ENCODE measurements around the gene HAUS7.
A peak's percentile ranks its signal among the peaks of the same experiment; 100 is the strongest.

HAUS7 gene

DNA sequence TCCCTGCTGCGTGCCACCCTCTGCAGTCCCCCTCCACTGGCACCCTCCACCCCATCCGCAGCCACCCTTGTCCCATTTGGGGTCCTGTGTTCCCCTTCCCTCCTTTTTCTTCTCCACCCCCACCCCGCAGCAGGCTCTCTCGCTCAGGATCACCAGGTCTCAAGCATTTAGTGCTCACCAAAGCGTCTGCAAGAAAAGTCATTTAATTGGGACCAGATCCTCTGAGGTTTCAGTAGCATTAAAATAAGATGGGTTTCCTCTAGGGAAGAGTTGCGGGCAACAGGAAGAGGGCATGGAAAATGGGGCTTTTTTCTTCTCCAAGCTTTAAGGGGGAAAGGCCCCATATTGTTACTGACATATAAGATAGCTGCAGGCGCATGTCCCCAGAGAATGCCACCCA, 4.9 kb upstream of the HAUS7 start:
- Histone ChIP-seq H3K27ac (ENCODE audit: low read length) (no peak overlapping the region), H3K36me3 (ENCODE audit: control insufficient read depth in 1 of 2, insufficient read depth in 2 of 2, low read length in 2 of 2) (no peaks in the 10 kb centered on the region), H3K9me3 (ENCODE audit: control insufficient read depth in 1 of 2, low read length in 2 of 2) (no peaks in the 10 kb centered on the region), H3K4me1 (ENCODE audit: control insufficient read depth in 1 of 2, insufficient read depth in 2 of 2, low read length in 2 of 2) (peaks cover 0 to 7% of the 10 kb centered on the region in 2 donors), H3K4me3 (ENCODE audit: low read depth in 1 of 2, low read length in 2 of 2) (no peak overlapping the region), H3K27me3 (ENCODE audit: low read depth, low read length) (no peaks in the 10 kb centered on the region)

DNA sequence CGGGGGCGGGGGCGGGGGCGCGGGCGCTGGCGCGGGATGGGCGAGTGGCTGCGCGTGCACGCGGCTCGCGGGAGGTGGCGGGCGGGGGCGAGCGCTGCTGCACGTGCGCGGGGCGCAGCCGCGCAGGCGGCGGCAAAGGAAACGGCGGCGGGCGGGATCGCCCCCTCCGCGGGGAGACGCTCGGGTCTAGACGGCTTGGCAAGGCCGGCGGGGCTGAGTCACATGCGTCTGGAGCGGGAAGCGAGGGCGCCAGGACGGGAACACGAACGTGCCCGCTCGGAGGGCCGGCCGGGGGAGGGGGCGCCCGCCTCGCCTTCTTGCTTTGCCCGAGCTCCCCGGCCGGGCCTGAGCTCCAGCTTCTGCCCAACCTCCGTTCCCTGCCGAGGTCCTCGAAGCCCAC, 4.3 kb upstream of the HAUS7 start:
- Histone ChIP-seq H3K4me1 (ENCODE audit: control insufficient read depth in 1 of 2, insufficient read depth in 2 of 2, low read length in 2 of 2) (peaks cover 0 to 9% of the 10 kb centered on the region in 2 donors), H3K9me3 (ENCODE audit: control insufficient read depth in 1 of 2, low read length in 2 of 2) (no peaks in the 10 kb centered on the region), H3K27me3 (ENCODE audit: low read depth, low read length) (no peaks in the 10 kb centered on the region), H3K36me3 (ENCODE audit: control insufficient read depth in 1 of 2, insufficient read depth in 2 of 2, low read length in 2 of 2) (no peaks in the 10 kb centered on the region), H3K27ac (ENCODE audit: low read length) (no peak overlapping the region), H3K4me3 (ENCODE audit: low read depth in 1 of 2, low read length in 2 of 2) (no peak overlapping the region)

DNA sequence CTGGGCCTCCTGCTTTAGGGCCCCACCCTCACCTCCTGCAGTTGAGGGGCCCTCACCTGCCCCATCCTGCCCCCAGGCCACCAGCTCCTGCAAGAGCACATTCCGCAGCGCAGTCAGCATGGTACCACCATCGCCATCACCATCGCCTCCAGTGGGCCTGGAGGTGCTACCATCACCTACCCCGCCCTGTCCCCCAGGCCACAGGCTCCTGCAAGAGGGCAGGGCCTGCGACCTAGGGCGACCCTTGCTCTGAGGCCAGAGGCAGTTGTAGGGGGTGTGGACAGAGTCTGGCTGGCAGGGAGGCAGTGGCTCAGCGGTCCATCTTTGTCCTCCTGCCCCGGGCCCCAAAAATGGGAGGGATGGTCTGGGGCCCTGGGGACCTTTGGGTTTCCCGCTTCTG, 3.9 kb upstream of the HAUS7 start:
- Histone ChIP-seq H3K27ac (ENCODE audit: low read length) (no peak overlapping the region), H3K27me3 (ENCODE audit: low read depth, low read length) (no peaks in the 10 kb centered on the region), H3K4me1 (ENCODE audit: control insufficient read depth in 1 of 2, insufficient read depth in 2 of 2, low read length in 2 of 2) (peaks cover 0 to 14% of the 10 kb centered on the region in 2 donors), H3K9me3 (ENCODE audit: control insufficient read depth in 1 of 2, low read length in 2 of 2) (no peaks in the 10 kb centered on the region), H3K36me3 (ENCODE audit: control insufficient read depth in 1 of 2, insufficient read depth in 2 of 2, low read length in 2 of 2) (no peaks in the 10 kb centered on the region), H3K4me3 (ENCODE audit: low read depth in 1 of 2, low read length in 2 of 2) (no peak overlapping the region)

DNA sequence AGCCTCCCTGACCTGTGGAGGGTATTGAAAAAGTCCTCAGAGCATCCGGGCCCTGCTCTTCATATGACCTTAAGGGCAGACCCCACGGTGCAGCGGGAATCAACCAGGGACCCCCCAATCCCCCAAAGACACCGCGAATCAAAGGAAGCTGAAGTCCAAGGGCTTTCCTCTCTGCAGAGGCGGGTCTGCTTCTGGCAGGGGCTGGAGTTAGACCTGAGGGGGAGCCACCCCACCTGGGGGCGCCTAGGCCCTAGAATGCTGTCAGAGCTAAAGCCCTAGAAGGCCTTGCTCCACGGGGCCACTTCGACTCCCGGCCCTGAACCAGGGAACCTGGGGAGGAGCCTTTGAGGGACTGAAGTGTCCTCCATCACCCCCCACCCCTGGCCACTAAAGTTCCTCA, 2.8 kb upstream of the HAUS7 start:
- no peaks in the 10 kb centered on the region for H3K9me3 ChIP-seq (ENCODE audit: control insufficient read depth in 1 of 2, low read length in 2 of 2)
- H3K27me3 ChIP-seq (ENCODE audit: low read depth, low read length) = no peaks in the 10 kb centered on the region
- H3K4me3 ChIP-seq (ENCODE audit: low read depth in 1 of 2, low read length in 2 of 2) = no peak overlapping the region
- H3K36me3 ChIP-seq (ENCODE audit: control insufficient read depth in 1 of 2, insufficient read depth in 2 of 2, low read length in 2 of 2) = no peaks in the 10 kb centered on the region
- H3K27ac ChIP-seq (ENCODE audit: low read length) = no peak overlapping the region
- peaks cover 0 to 19% of the 10 kb centered on the region in 2 donors for H3K4me1 ChIP-seq (ENCODE audit: control insufficient read depth in 1 of 2, insufficient read depth in 2 of 2, low read length in 2 of 2)

DNA sequence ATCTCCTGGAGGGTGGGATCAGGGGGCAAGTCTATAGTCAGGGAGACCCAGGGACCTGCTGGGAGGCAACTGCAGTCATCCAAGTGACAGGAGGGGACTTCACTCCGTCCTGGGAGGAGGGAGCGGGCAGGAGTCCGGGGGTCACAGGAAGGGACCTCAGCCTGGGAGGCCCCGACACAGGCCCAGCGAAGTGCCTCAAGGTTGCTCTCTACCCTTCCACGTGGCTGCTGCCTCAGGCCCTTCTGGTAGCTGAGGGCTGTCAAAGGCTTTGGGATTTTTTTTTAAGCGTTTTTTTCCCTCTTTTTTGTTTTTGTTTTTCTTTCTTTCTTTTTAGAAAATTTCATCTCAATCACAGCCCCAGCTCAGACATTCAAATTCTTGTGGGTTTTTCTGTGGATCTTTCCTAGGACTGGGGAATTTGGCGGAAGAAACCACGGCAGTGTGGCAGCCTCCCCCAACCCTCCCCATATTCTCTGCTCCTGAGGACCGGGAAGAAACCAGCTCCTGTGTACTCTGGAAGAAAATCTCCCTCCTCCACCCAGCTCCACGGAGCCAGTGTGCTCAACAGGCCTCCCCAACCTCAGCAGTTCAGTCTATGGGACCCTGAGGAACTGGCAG, 1.4 kb upstream of the HAUS7 start:
- Histone ChIP-seq H3K9me3 (ENCODE audit: control insufficient read depth in 1 of 2, low read length in 2 of 2) (no peaks in the 10 kb centered on the region), H3K4me3 (ENCODE audit: low read depth in 1 of 2, low read length in 2 of 2) (no peak overlapping the region), H3K4me1 (ENCODE audit: control insufficient read depth in 1 of 2, insufficient read depth in 2 of 2, low read length in 2 of 2) (peaks cover 0 to 19% of the 10 kb centered on the region in 2 donors), H3K27me3 (ENCODE audit: low read depth, low read length) (no peaks in the 10 kb centered on the region), H3K27ac (ENCODE audit: low read length) (no peak overlapping the region), H3K36me3 (ENCODE audit: control insufficient read depth in 1 of 2, insufficient read depth in 2 of 2, low read length in 2 of 2) (no peaks in the 10 kb centered on the region)

DNA sequence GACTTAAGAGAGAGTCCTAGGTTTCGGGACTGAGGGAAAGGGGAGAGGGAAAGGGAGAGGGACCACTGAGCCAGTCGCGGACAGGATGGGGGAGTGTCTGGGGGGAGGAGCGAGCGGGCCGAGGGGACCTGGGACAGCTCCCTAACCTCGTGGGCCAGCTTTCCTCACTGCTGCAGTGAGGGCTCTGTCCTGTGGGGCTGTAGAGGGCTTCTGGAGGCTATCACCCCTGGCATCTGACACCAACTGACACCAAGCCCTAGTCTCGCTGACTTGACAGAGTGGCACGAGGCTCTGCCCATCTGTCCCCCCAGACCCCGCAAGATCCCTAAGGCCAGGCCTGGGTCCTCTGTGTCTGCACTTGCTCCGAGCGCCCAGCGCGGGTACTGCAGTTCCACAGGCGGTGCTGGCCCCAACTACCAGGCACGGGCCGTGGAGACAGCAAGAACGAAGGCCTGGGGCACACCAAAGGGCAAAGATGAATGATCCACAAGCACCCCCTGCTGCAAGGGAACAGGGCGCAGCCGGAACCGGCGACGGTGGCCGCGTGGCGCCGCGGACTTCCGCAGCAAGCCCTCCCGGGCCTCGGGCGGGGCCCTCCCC, 465 bp downstream of the HAUS7 start:
- peaks cover 0 to 19% of the 10 kb centered on the region in 2 donors for H3K4me1 ChIP-seq (ENCODE audit: control insufficient read depth in 1 of 2, insufficient read depth in 2 of 2, low read length in 2 of 2)
- peak overlapping the region; percentile 68 to 75 for H3K4me3 ChIP-seq (ENCODE audit: low read depth in 1 of 2, low read length in 2 of 2)
- H3K27me3 ChIP-seq (ENCODE audit: low read depth, low read length) = no peaks in the 10 kb centered on the region
- peaks cover 0 to 3% of the 10 kb centered on the region in 2 donors for H3K36me3 ChIP-seq (ENCODE audit: control insufficient read depth in 1 of 2, insufficient read depth in 2 of 2, low read length in 2 of 2)
- no peaks in the 10 kb centered on the region for H3K9me3 ChIP-seq (ENCODE audit: control insufficient read depth in 1 of 2, low read length in 2 of 2)
- H3K27ac ChIP-seq (ENCODE audit: low read length) = peak overlapping the region; percentile 39

DNA sequence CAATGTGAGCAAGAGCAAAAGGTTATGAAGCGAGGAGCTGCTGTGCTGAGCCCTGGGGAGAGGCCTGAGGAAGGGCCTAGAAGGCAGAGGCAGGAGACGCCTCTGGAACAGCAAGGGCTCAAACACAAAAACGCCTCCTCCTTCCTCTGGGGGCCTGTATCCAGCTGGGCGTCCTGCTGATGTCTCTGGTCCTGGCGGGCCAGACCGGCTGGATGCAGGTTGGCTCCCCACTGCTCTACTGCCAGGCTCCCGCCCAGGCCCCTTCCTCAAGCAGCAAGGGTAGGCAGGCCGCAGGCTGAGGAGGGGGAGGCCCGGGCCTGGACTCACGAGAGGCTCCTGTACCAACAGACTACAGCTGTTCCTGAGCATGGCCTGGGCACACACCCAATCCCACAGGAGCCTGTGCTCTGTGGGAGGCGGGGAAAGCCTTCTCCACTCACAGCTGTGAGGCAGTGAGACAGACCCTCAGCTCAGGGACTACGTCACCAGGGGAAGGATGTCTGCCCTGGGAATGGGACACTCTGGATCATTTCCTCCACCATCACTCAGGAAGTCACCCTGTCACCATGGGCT, 2.3 kb downstream of the HAUS7 start:
- Histone ChIP-seq H3K27ac (ENCODE audit: low read length) (no peak overlapping the region), H3K4me1 (ENCODE audit: control insufficient read depth in 1 of 2, insufficient read depth in 2 of 2, low read length in 2 of 2) (peaks cover 0 to 16% of the 10 kb centered on the region in 2 donors), H3K27me3 (ENCODE audit: low read depth, low read length) (no peaks in the 10 kb centered on the region), H3K9me3 (ENCODE audit: control insufficient read depth in 1 of 2, low read length in 2 of 2) (no peaks in the 10 kb centered on the region), H3K36me3 (ENCODE audit: control insufficient read depth in 1 of 2, insufficient read depth in 2 of 2, low read length in 2 of 2) (peaks cover 0 to 9% of the 10 kb centered on the region in 2 donors), H3K4me3 (ENCODE audit: low read depth in 1 of 2, low read length in 2 of 2) (no peak overlapping the region)

DNA sequence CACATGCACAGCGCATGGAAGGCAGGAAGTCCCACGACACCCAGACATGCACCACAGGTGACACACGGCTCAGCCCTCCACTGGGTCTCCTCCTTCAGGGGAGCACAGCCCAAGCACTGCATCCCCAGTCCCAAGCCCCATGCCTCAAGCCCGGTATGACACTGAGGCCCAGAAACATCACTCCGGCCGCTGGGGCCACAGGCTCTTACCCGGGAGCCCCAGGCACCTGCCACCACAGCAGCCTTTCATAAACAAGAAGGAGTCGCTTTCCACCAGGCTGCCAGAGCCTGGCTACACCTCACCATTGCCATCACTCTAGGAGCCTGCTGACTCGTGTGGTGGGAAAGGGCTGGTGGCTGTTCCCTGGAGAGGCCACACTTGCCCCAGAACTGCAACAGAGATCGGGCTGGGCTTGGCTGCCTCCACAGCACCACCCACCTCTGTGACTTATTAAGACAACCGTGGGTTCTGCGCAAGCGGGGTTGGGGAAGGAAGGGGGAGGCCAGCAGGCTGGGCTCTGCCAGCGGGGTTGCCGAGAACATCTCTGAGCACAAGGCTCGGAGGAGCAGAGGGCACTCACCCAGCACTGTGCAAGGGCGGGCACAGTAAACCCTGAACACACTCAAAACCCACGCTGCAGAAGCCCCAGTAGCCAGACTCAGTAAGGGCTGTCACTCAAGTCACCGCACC, 4.5 kb downstream of the HAUS7 start:
- peaks cover 0 to 16% of the 10 kb centered on the region in 2 donors for H3K4me1 ChIP-seq (ENCODE audit: control insufficient read depth in 1 of 2, insufficient read depth in 2 of 2, low read length in 2 of 2)
- no peaks in the 10 kb centered on the region for H3K27me3 ChIP-seq (ENCODE audit: low read depth, low read length)
- no peaks in the 10 kb centered on the region for H3K9me3 ChIP-seq (ENCODE audit: control insufficient read depth in 1 of 2, low read length in 2 of 2)
- no peak overlapping the region for H3K4me3 ChIP-seq (ENCODE audit: low read depth in 1 of 2, low read length in 2 of 2)
- H3K36me3 ChIP-seq (ENCODE audit: control insufficient read depth in 1 of 2, insufficient read depth in 2 of 2, low read length in 2 of 2) = peaks cover 0 to 17% of the 10 kb centered on the region in 2 donors
- no peak overlapping the region for H3K27ac ChIP-seq (ENCODE audit: low read length)

DNA sequence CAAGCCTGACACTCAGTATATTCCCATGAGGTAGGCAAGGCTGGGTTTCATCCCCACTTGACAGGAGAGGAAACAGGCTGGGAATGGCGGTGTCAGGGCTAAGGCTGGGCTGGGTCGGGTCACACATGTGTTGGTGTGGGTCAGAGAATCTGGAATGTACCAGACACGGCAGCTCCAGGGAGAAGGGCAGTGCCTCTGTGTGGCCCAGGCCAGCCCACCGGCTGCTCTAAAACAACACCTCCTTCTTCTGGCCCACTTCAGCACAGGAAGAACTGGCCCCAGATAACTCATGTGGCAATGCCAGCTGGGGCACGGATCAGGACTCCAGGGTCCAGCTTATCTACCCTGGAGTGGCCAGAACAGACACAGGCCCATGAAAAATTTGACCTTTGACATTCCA, 6.3 kb downstream of the HAUS7 start:
- Histone ChIP-seq H3K27ac (ENCODE audit: low read length) (no peak overlapping the region), H3K9me3 (ENCODE audit: control insufficient read depth in 1 of 2, low read length in 2 of 2) (no peaks in the 10 kb centered on the region), H3K36me3 (ENCODE audit: control insufficient read depth in 1 of 2, insufficient read depth in 2 of 2, low read length in 2 of 2) (peaks cover 0 to 17% of the 10 kb centered on the region in 2 donors), H3K27me3 (ENCODE audit: low read depth, low read length) (no peaks in the 10 kb centered on the region), H3K4me1 (ENCODE audit: control insufficient read depth in 1 of 2, insufficient read depth in 2 of 2, low read length in 2 of 2) (peaks cover 0 to 7% of the 10 kb centered on the region in 2 donors), H3K4me3 (ENCODE audit: low read depth in 1 of 2, low read length in 2 of 2) (no peak overlapping the region)

DNA sequence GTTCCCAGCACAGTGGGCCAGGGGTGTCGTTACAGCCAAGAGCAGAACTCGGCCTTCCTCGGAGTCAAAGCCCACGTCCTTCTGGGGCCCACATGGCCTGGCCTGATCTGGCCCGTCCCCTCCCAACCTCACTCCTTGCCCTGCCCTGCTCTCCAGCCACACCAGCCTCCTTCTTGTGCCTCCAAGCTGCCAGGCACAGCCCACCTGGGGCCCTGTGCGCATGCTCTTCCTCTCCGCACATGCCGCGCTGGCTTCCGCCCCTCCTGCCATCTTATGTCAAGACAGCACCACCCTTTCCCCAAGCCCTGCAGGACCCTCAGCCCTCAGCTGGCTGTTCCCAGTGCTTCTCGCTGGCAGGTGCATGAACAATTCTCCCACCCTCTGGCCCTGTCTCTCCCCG, 6.8 kb downstream of the HAUS7 start:
- peaks cover 0 to 17% of the 10 kb centered on the region in 2 donors for H3K36me3 ChIP-seq (ENCODE audit: control insufficient read depth in 1 of 2, insufficient read depth in 2 of 2, low read length in 2 of 2)

DNA sequence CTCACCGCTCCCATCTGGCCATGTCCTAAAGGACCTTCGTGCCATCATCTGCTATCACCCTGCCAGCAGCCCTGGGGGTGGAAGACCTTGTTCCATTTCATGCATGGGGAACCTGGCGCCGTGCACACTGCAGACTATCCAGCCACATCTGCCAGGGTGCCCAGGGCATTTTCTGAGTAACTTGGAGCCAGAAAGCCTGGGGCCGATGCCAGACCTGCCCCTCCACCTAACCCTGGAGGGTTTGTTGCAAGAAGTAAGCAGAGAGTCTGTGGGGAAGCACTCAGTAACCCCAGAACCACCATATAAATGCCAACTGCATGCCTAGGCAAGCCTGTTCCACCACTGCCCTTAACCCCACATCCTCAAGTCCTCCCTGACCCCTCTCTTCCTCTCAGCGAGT, 7.3 kb downstream of the HAUS7 start:
- peaks cover 0 to 17% of the 10 kb centered on the region in 2 donors for H3K36me3 ChIP-seq (ENCODE audit: control insufficient read depth in 1 of 2, insufficient read depth in 2 of 2, low read length in 2 of 2)
- H3K9me3 ChIP-seq (ENCODE audit: control insufficient read depth in 1 of 2, low read length in 2 of 2) = no peaks in the 10 kb centered on the region
- H3K27me3 ChIP-seq (ENCODE audit: low read depth, low read length) = no peaks in the 10 kb centered on the region
- peaks cover 0 to 3% of the 10 kb centered on the region in 2 donors for H3K4me1 ChIP-seq (ENCODE audit: control insufficient read depth in 1 of 2, insufficient read depth in 2 of 2, low read length in 2 of 2)
- no peak overlapping the region for H3K4me3 ChIP-seq (ENCODE audit: low read depth in 1 of 2, low read length in 2 of 2)
- no peak overlapping the region for H3K27ac ChIP-seq (ENCODE audit: low read length)

More for the DNA sequence above, 6.8 kb downstream of the HAUS7 start:
- Histone ChIP-seq H3K4me3 (ENCODE audit: low read depth in 1 of 2, low read length in 2 of 2) (no peak overlapping the region), H3K27me3 (ENCODE audit: low read depth, low read length) (no peaks in the 10 kb centered on the region), H3K9me3 (ENCODE audit: control insufficient read depth in 1 of 2, low read length in 2 of 2) (no peaks in the 10 kb centered on the region), H3K4me1 (ENCODE audit: control insufficient read depth in 1 of 2, insufficient read depth in 2 of 2, low read length in 2 of 2) (peaks cover 0 to 3% of the 10 kb centered on the region in 2 donors), H3K27ac (ENCODE audit: low read length) (no peak overlapping the region)

Data from muscle layer of duodenum (tissue), 2 donors.